GM19025 (cell line): ENCODE measurements around the gene NDUFA5.
"Not testable (repeated sequence)": the region's sequence is repeated elsewhere in the genome, so short reads cannot be mapped to it uniquely, and the experiment has no call there.

ENCODE experiments used
- ATAC-seq: cut with Tn5 transposase; IDR thresholded peaks from one replicate; pipeline ENCODE4 v1.9.1; 2021; ENCODE audit warnings: mild to moderate bottlenecking, low read depth, moderate library complexity; ENCODE audit not compliant: unreplicated experiment

The NDUFA5 gene

DNA sequence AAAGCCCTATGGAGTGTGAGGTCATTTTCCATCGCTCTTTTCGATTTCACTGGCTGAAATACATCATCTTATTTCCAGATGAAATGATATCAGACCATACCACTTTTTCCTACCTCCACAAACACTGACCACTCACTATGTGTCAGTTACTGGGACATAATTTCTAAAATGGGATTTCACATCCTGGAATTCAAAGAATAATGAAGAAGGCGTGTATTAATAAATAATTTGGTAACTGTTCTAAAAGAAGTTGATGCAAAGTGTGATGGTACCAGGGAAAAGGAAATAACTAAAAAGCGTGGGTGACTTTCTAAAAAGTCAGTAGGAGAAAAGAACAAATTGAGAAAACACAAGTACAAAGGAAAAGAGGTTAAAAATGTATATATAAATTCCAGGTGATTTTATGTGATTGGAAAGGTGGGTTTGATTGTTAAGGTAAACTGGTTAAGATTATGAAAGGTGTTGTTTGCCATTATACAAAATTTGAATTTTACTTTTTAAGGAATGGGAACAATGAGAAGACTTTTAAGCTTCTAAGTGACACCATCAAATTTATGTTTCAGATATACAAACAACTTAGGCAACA, 764 bp upstream of the NDUFA5 start:
- no peak for ATAC-seq

- no peak for ATAC-seq
Measured at GRCh38 chr7:123557016-123557397, 611 bp downstream of the NDUFA5 start.

- no peak for ATAC-seq
Measured at GRCh38 chr7:123555484-123555883, 2.1 kb downstream of the NDUFA5 start.

- no peak for ATAC-seq
Measured at GRCh38 chr7:123553159-123553558, 4.5 kb downstream of the NDUFA5 start.

- ATAC-seq = no peak
Measured at GRCh38 chr7:123552641-123553040, 5.0 kb downstream of the NDUFA5 start.

GRCh38 chr7:123552134-123552533, 5.5 kb downstream of the NDUFA5 start:
- ATAC-seq = not testable (repeated sequence)

- ATAC-seq = no peak
Measured at GRCh38 chr7:123548406-123548805, 9.2 kb downstream of the NDUFA5 start.

DNA sequence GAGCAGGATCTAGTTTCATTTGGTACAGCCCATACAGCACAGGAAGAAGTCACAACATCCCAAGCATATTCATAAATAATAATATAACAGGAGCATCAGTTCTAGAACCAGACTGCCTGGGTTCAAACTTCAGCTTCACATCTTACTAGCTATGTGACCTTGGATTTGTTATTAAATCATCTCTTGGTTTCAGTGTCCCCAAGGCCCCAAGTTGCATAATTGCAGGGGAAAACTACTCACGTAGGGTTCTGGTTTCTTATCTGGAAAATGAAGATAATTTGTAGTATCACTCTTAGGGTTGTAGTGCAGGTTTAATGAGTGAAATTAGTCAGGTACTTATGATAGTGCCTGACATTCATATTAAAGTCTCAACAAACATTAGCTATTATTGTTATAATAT, 17.7 kb downstream of the NDUFA5 start:
- no peak for ATAC-seq

- ATAC-seq = no peak
Measured at GRCh38 chr7:123538897-123539296, 18.7 kb downstream of the NDUFA5 start.

DNA sequence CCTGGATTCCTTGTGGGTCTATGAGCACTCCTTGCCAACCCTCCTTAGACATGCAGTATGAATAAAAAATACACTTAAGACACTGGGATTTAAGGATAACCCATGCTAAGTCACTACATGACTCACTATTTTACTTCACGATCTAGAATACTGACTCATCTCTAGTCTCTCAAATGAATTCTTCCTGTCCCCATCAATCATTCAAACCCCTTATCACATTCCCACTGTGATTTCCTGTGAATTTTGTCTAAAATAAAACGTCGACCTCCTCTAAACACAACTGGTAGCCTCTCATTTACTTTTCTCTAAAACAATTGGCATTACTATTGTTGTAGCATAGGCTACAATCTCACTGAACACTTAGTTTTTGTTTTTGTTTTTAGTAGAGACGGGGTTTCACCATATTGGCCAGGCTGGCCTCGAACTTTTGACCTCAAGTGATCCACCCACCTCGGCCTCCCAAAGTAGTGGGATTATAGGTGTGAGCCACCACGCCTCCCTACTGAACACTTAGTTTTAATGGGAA, 19.4 kb downstream of the NDUFA5 start:
- ATAC-seq = no peak

DNA sequence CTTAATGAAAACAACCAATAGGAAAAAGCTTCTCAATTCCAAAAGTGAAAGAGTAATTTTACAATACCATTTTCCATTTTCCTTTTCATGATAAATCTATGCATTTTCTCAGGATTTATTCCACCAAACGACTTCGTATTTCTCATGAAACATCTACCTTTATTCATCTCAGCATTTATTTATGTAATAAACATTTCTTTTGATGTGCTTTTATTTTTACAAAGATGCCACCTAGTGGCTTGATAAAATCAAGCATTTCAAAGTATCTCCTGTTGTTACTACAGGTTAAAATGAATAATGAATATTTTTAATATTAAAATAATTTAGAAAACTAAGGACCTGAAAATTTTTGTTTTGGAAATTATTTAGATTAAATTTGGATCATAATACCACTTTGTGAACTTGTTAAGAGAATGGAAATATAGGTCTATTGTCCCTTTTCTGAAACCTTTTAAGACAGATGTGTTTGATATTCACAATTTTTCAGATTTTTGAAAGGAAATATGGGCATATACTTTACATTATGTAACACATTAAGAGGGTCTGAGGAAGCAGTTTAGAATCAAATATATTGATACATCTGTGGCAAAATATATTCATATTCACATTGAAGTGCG, 20.5 kb downstream of the NDUFA5 start:
- no peak for ATAC-seq

DNA sequence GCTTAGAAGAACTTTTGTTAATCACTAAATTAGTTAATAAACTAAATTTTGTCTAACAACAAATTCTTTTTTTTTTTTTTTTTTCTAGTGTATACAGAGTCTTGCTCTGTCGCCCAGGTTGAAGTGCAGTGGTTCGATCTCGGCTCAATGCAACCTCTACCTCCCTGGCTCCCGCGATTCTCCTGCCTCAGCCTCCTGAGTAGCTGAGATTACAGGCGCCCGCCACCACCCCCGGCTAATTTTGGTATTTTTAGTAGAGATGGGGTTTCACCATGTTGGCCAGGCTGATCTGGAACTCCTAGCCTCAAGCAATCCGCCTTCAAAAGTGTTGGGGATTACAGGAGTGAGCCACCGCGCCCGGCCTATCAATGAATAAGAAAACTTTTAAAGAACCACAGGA, 22.1 kb downstream of the NDUFA5 start:
- no peak for ATAC-seq

DNA sequence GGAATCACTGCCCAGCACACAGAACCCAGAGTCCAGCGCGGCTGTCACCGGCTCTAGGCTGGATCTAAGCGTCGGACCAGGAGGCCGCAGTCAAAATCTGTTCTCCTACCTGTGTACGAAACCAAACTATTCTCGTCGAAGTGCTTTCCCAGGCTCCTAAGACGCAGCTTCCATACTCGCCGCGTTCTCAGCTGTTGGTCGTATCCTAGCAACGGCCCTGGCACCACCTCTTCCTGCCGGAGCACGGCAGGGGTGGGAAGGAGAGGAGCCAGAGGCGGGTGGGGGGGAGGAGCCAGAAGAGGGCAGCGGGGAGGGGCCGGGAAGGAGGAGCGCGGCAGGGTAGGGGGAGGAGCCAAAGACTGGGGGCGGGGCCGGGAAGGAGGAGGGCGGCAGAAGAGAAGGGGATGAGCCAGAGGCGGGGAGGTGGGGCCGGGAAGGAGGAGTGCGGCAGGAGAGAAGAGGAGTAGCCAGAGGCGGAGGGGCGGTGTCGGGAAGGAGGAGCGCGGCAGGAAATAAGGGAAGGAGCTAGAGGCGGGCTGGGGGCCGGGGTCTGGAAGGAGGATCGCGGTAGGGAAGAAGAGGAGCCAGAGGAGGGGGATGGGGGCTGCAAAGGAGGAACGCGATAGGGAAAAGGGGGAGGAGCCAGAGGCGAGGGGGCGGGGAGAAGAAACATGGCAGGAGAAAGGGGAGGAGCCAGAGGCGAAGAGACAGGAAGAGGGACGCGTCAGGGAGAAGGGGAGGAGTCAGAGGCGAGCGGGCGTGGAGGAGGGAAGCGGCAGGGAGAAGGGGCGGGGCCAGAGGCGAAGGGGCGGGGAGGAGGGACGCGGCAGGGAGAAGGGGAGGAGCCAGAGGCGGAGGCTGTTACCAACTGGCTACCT, 23.0 kb downstream of the NDUFA5 start, which contains the start of gene IQUB:
Gene IQUB, minus strand, starts transcription at position 213 of the 878 bp plus-strand sequence. CDS start 22,255 bp downstream, outside the sequence.
- peak; percentile 75 for ATAC-seq

GRCh38 chr7:123533929-123534382, 23.7 kb downstream of the NDUFA5 start:
- peak; percentile 1 for ATAC-seq

DNA sequence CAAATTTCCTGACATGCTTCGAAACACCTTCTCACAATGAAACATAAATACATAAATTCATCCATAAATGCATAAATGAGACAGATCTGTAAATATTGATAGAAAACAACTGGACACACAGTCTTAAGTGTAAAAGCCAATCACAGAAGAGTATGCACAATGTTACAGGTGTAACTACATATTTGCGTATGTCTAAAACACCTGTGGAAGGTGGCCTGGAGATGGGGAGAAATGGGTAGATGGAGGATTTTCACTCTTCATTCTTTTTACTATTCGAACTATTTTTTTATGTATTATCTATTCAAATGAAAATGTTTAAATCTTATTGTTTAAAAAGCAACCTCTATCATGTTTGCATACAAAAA, 24.1 kb downstream of the NDUFA5 start:
- ATAC-seq = no peak

- peak; percentile 16 for ATAC-seq
Measured at GRCh38 chr7:123532788-123533552, 24.6 kb downstream of the NDUFA5 start.

DNA sequence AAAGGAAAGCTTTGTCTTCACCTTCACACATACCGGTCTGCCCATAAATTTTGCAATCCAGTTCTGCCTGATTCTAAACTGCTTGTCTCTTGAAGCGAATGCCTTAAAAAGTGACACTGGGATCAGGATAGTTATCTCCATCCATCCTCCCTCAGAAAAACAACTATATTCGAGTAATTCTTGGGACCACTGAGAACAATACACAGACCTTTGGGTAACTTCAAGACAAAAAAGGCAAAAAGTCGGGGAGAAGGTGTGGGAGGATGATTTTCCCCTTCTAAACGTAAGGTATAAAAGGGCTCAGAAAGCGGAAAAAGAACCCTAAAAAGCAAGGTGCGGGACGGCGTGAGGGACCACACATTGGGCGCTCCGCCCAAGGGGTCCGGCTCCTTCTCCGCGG, 25.3 kb downstream of the NDUFA5 start:
- ATAC-seq = peak; percentile 3

DNA sequence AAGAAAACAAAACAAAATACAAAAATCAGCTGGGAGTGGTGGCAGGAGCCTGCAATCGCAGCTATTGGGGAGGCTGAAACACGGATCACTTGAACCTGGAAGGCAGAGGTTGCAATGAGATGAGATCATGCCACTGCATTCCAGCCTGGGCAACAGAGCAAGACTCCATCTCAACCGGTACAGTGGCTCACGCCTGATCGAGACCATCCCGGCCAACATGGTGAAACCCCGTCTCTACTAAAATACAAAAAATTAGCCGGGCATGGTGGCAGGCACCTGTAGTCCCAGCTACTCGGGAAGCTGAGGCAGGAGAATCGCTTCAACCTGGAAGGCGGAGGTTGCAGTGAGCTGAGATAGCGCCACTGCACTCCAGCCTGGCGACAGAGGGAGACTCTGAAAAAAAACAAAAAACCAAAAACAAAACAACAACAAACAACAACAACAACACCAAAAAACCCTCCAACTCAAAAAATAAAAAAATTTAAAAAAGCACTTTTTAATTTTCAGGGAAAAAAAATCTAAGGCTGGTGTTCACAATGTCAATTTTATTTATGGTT, 27.5 kb downstream of the NDUFA5 start:
- ATAC-seq = not testable (repeated sequence)

DNA sequence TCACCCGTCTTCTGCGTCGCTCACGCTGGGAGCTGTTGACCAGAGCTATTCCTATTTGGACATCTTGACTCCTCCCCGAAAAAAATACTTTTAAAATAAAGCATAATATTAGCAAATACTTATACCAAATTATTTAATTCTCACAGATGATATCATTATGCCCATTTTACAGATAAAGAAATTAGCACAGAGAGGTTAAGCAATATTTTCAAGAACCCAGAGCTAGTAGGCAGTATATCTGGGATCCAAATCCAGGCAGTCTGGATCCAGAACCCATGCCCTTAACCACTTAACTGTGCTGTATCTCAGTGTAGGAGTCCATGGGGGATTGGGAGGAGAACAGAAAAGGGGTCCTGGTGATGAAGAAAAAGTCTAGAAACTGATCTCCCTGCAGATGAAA, 29.4 kb downstream of the NDUFA5 start:
- ATAC-seq = no peak

DNA sequence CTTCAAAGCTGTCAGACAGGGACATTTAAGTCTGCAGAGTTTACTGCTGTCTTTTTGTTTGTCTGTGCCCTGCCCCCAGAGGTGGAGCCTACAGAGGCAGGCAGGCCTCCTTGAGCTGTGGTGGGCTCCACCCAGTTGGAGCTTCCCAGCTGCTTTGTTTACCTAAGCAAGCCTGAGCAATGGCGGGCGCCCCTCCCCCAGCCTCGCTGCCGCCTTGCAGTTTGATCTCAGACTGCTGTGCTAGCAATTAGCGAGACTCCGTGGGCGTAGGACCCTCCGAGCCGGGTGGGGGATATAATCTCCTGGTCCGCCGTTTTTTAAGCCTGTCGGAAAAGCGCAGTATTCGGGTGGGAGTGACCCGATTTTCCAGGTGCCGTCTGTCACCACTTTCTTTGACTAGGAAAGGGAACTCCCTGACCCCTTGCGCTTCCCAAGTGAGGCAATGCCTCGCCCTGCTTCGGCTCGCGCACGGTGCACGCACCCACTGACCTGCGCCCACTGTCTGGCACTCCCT, 29.8 kb downstream of the NDUFA5 start:
- ATAC-seq = not testable (repeated sequence)
